OCI-LY3 (cell line): ENCODE data around the gene SLC13A3.

Source experiments
- H2AFZ ChIP-seq: fragments of 200-600, 300-600 bp; shearing (Covaris generic); 2 replicates; pipeline ENCODE4 v1.6.0; 2014; ENCODE audit warnings: antibody characterized with exemption, low read depth, low read length
- H3K27ac ChIP-seq: fragments of 200-600, 300-600 bp; sonication (generic); 2 replicates; pipeline ENCODE4 v1.5.1; 2014; ENCODE audit warnings: mild to moderate bottlenecking, low read length, moderate library complexity, mixed read lengths
- H3K27me3 ChIP-seq: fragments of 200-600, 300-600 bp; sonication (generic); 2 replicates; pipeline ENCODE4 v1.6.1; 2014; ENCODE audit warnings: low read depth, low read length, mixed read lengths
- H3K36me3 ChIP-seq: fragments of 200-600, 300-600 bp; sonication (generic); replicated peaks from 2 replicates; pipeline ENCODE3; 2014; ENCODE audit warnings: low read depth, low read length, mixed read lengths
- H3K4me1 ChIP-seq: fragments of 300-600, 200-600 bp; sonication (generic); 2 replicates; pipeline ENCODE4 v1.6.1; 2014; ENCODE audit warnings: low read length, mixed read lengths
- H3K4me2 ChIP-seq: fragments of 200-600, 300-600 bp; sonication (generic); 2 replicates; pipeline ENCODE4 v1.6.1; 2014; ENCODE audit warnings: low read length, mixed read lengths
- H3K4me3 ChIP-seq: fragments of 300-600, 200-600 bp; sonication (generic); 2 replicates; pipeline ENCODE4 v1.5.1; 2014; ENCODE audit warnings: antibody characterized with exemption, mild to moderate bottlenecking, low read length, moderate library complexity
- H3K79me2 ChIP-seq: fragments of 300-600, 200-600 bp; shearing (Covaris generic); 2 replicates; pipeline ENCODE4 v1.6.1; 2014; ENCODE audit warnings: mild to moderate bottlenecking, low read length, mixed read lengths
- H3K9ac ChIP-seq: fragments of 300-600, 200-600 bp; shearing (Covaris generic); 2 replicates; pipeline ENCODE4 v1.6.0; 2014; ENCODE audit warnings: mild to moderate bottlenecking, low read length, moderate library complexity
- H3K9me3 ChIP-seq: fragments of 200-600, 300-600 bp; shearing (Covaris generic); 2 replicates; pipeline ENCODE4 v1.6.1; 2014; ENCODE audit warnings: low read length, mixed read lengths; ENCODE audit not compliant: insufficient read depth
- H4K20me1 ChIP-seq: fragments of 200-600, 300-600 bp; sonication (generic); 2 replicates; pipeline ENCODE4 v1.6.1; 2016; ENCODE audit warnings: low read length, mixed read lengths; ENCODE audit not compliant: insufficient read depth
- EZH2phosphoT487 ChIP-seq: fragments of 200-600 bp; shearing (Covaris generic); IDR thresholded peaks from 2 replicates; pipeline ENCODE4 v1.6.1; 2018; ENCODE audit warnings: antibody characterized with exemption, mixed run types, low read depth
- TF ChIP-seq, protein P1 (sequence below): fragments of 200-600, 300-600 bp; sonication (generic); IDR thresholded peaks from 2 replicates; pipeline ENCODE4 v1.5.1; 2014; ENCODE audit warnings: antibody characterized with exemption, low read length, low read depth

The SLC13A3 gene

DNA sequence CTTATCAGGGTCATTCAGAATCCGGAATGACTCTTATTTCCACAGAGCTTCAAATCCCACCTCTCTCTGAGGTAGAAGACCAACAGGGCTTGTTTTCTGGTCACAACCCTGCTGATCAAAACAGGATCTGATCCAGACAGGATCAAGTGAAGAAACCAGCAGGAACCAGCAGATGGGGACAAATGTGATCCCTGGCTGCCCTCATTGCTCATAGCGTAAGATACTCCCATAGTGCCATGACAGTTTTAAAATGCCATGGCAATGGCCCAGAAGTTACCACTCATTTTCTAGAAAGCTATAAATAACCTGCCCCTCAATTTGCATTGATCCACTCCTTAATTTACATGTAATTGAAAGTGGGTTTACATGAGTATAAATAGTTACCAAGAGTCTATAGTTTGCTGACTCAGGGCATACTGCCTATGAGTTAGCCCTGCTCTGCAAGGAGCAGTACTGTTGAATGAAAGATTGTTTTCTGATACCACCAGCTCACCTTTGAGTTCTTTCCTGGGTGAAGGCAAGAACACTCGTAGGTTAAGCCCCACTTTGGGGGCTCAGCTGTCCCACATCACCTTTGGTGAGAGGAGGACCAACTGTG is 131.7 kb downstream of the SLC13A3 start:
- H3K4me1 ChIP-seq = no peaks in the 10 kb centered on the region
- H4K20me1 ChIP-seq = no peaks in the 10 kb centered on the region; the same call in 1 of the 2 replicates
- no peaks in the 10 kb centered on the region for H3K9me3 ChIP-seq
- no peak overlapping the region for H3K9ac ChIP-seq
- peaks cover 21% of the 10 kb centered on the region; the same call in 1 of the 2 replicates for H3K27me3 ChIP-seq
- no peak overlapping the region for H2AFZ ChIP-seq
- no peak overlapping the region for H3K4me2 ChIP-seq
- no peaks in the 10 kb centered on the region for H3K36me3 ChIP-seq
- TF ChIP-seq, protein P1, sequence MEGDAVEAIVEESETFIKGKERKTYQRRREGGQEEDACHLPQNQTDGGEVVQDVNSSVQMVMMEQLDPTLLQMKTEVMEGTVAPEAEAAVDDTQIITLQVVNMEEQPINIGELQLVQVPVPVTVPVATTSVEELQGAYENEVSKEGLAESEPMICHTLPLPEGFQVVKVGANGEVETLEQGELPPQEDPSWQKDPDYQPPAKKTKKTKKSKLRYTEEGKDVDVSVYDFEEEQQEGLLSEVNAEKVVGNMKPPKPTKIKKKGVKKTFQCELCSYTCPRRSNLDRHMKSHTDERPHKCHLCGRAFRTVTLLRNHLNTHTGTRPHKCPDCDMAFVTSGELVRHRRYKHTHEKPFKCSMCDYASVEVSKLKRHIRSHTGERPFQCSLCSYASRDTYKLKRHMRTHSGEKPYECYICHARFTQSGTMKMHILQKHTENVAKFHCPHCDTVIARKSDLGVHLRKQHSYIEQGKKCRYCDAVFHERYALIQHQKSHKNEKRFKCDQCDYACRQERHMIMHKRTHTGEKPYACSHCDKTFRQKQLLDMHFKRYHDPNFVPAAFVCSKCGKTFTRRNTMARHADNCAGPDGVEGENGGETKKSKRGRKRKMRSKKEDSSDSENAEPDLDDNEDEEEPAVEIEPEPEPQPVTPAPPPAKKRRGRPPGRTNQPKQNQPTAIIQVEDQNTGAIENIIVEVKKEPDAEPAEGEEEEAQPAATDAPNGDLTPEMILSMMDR = no peak
- TF ChIP-seq EZH2phosphoT487 = no peak
- H3K27ac ChIP-seq = no peak overlapping the region
- H3K79me2 ChIP-seq = no peaks in the 10 kb centered on the region
- no peak overlapping the region for H3K4me3 ChIP-seq

DNA sequence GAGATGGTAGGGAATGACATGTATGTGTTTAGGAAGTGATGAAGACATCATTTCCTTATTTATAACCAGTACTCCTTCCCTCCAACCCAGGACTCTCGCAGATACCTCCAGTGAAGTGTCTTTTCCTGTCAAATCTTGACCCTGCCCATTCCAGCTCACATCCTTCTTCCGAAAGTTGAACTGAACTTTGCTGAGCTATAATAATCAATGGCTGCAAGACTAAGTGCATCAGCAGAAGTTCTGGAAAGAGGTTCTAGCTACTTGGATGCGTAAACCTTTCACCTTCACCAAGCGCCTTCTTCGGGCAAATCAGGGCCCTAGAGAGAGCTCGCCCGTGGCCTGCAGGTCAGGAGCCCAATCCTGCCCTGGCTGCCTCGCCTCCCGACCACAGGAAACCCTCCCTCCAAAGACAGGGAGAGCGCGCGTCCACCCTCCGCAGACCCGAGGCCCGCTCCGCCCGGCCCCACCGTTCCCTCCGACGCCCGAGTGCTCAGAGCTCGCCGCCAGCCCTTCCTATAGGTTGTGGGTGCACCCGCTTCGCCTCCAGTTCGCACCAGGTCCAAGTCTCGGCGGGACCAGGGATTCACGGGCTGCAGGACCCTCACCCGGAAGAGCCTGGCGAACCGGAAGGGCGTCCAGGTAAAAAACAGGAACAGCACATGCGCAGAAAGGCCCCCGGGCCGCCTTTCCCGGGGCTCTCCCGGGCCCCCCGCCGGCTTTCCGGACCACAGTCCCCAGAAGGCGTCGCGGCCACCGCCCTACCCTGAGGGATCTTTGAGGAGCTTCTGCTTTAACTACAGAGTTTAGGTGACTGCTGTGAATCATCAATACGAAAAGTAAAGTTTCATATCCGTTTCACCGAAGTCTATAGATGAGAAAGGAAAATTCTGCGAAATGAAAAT is 138.1 kb downstream of the SLC13A3 start, which contains the start of gene ZNF334:
ZNF334 (minus strand) TSS at position 617 of the 902 bp plus-strand sequence. CDS start 1,457 bp downstream, outside the sequence.
- Histone ChIP-seq H3K27me3 (peaks cover 46% of the 10 kb centered on the region), H3K9me3 (no peaks in the 10 kb centered on the region), H2AFZ (no peak within 1 kb of the TSS), H3K4me2 (no peak within 1 kb of the TSS), H3K27ac (no peak within 1 kb of the TSS), H3K36me3 (no peaks in the 10 kb centered on the region), H4K20me1 (no peaks in the 10 kb centered on the region), H3K79me2 (no peaks in the 10 kb centered on the region), H3K9ac (no peak within 1 kb of the TSS), H3K4me1 (no peaks in the 10 kb centered on the region), H3K4me3 (no peak within 1 kb of the TSS)
- TF ChIP-seq, protein P1 = no peak

DNA sequence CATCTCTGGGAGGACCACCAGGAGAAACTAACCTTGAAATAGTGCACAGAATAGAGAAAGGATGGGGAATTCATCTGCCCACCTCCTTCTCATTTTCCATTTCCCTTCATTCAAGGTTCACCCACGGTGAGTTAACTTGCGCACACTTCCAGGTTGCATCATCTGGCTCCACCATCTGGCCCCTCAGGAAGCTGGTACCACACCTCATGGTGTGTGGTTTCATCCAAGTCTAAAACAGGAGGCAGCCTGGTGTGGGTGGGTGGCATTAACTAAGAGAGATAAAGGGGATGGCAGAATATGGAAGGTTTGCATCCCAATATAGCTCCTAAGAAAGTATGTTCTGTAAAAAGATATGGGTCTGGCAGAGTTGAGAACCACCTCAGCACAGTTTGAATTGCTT is 141.7 kb downstream of the SLC13A3 start:
- no peak for TF ChIP-seq EZH2phosphoT487
- TF ChIP-seq, protein P1 = no peak
- Histone ChIP-seq H3K36me3 (no peaks in the 10 kb centered on the region), H2AFZ (no peak overlapping the region), H4K20me1 (no peaks in the 10 kb centered on the region), H3K9ac (no peak overlapping the region), H3K4me1 (no peaks in the 10 kb centered on the region), H3K27ac (no peak overlapping the region), H3K9me3 (no peaks in the 10 kb centered on the region), H3K4me2 (no peak overlapping the region), H3K27me3 (peaks cover 55% of the 10 kb centered on the region), H3K4me3 (no peak overlapping the region), H3K79me2 (no peaks in the 10 kb centered on the region)
